Stimulated activated CD4-positive, alpha-beta T cell treated with anti-CD3 and anti-CD28 coated beads, Interleukin-15, amount 100 ng/mL, for 24 hours (primary cell): Measurements from ENCODE around the gene PIBF1.
"Not testable (repeated sequence)": the region's sequence is repeated elsewhere in the genome, so short reads cannot be mapped to it uniquely, and the experiment has no call there.

Source experiments
- DNase-seq: peaks from one replicate; pipeline ENCODE4 v3.0.0-alpha.2; 2020

The PIBF1 gene

DNA sequence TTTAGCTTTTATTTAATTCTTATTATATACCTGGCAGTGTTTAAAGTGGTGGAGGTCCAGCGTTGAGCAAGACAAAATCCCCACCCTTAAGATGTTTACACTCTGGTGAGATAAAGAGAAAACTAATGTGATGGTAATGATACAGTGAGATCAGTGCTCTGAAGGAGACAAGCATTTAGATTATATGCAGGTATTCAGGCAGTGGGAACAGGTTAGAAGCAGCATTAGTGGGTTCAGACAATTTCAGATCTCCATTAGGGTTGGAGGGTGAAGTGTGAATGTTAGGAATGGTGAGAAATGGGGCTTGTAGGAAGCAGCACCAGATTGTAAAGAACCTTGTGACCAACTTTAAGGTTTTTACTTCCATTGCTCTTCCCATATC, 39.0 kb downstream of the PIBF1 start:
- no peak for DNase-seq

DNA sequence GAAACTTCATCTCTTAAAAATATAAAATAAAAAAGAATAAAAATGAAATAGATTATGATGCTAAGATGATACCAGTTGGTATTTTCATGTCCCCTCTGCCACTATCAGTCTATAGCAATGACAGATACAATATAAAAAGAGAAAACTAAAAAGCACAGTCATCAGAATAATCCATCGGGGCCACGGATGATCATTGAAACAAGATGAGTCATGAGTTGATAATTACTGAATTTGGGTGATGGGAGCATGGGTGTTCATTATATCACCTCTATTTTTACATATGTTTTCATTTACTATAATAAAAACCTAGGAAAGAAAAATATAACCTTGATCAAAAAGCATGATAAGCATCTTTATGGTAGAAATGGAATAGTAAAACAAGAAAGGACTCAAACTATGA, 41.1 kb downstream of the PIBF1 start:
- no peak for DNase-seq

DNA sequence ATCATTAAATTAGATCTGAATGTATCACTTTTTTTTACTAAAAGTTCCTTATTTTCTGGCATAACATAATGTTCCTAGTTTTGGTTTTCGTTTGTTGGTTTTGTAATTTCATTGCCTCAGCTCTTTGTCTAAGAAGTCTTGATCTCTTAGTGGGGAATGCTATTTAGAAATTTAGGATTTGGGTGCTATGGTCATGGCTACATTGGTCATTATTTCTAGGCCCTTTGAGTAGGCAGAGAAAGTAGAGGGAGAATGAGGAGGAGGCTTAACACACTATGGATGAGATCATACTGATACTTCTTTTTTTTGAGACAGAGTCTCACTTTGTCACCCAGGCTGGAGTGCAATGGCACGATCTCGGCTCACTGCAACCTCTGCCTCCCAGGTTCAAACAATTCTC, 41.8 kb downstream of the PIBF1 start:
- DNase-seq: no peak

DNA sequence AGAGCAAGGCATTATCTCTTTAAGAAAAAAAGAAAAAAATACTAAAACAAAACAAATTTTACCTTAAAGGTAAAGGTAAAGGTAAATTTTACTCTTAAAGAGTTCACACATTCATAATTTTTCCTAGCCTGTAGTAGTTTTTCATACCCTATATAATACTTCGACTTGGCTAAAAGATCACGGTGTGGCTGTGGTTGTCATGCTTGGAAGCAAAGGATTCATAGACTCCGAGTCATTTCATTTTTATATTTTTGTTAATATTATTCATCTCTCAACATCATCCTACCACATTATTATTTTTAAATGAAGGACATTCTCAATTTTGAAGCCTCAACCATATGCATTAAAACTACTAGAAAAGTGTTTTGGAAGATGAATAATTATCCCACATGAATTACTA, 52.7 kb downstream of the PIBF1 start:
- DNase-seq: no peak

DNA sequence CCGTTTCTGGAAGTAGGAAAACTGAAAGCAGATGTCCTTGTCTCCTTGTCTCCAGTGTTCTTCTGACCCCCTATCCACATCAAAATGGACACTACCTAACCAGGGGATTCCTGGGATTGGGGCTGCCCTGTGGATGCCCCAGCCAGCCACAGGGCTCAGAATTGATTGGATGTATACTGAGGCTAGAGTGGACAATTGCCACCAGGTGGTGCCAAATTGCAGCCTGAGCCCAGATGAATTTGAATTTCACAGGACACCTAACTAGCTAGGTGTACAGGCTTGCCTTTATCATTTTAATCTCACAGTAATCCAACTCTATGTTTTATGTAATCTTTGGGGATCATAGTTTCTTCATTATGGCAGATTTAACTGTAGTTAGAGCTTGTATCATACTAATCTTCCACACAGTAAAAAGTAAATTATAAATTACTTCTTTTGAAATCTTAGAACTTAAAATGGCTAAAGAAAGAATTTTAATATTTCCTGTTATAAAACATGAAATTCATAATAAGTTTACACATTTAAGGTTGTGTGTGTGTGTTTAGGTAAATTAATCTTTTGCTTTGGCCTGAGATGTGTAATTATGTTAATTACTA, 58.0 kb downstream of the PIBF1 start:
- DNase-seq: peak; percentile 48

DNA sequence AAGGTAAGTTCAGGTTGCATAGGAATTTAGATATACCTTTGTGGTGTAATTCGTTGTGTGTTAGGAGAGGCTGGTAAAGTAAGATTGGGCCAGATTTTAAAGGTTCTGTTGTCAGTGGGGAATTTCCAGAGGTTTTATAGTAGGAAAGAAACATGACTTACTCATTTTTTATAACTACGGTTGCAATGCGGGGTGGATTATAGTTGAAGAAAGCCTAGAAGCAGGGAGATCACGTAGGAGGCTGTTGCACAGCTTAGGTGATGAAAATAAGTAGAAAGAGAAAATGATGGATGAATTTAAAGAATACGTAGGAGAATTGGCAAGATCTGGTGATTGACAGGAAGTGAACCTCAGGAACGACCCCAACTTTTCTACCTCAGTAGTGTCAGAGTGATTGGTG, 61.1 kb downstream of the PIBF1 start:
- DNase-seq: no peak

DNA sequence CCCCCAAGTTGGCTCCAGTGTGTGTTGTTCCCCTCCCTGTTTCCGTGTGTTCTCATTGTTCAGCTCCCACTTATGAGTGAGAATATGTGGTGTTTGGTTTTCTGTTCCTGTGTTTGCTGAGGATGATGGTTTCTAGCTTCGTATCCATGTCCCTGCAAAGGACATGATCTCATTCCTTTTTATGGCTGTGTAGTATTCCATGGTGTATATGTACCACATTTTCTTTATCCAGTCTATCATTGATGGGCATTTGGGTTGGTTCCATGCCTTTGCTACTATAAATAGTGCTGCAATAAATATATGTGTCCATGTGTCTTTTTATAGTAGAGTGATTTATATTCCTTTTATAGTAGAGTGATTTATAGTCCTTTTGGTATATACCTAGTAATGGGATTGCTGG, 63.2 kb downstream of the PIBF1 start:
- not testable (repeated sequence) for DNase-seq

DNA sequence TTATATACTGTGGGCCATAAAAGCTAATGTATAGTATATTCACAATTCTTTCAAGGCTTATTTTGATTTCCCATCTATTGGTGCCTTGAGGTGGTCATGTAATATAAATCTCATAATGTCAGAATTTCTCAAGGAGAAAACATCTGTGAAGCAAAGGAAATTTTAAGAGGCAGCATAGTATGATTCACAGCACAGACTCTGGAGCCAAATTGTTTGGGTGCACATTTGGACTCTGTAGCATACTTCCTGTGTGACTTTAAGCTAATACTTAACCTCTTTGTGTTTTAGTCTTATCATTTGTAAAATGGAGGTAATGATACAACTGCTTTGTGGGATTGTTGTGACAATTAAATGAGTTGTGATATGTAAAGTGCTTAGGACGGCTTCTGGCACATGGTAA, 67.6 kb downstream of the PIBF1 start:
- DNase-seq: no peak

DNA sequence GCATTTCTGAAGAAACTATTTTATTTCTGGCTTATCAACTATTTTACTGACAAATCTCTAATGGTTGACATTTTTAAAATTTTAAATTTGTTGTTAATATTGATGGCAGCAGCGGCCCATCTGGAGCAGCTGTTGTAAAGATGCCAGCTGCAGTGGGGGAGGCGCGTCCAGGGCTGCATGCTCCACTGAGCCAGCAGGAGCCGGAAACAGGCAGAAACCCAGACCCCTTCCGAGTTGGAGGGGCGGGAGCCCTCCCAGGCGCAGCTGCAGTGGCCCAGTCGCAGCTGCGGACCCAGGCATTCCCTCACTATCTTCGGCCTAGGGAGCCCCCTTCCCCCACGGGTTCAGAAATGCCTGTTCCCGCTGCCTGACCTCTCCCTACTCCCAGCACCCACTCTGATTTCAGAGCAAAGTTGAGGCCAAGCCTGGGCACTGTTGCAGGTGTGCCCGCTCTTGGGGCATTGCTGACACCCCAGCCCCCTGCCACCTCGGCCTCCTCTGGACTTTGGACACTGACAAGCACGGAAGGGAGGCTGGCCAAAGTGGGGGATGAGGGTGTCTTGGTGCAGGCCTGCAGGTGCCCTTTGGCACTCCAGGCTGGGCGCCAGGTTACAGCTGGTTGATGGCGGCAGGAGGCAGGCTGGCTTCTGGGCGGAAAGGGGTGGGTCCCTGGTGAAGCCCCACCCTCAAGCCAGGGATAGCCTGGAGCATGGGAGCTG, 69.2 kb downstream of the PIBF1 start:
- DNase-seq: no peak

DNA sequence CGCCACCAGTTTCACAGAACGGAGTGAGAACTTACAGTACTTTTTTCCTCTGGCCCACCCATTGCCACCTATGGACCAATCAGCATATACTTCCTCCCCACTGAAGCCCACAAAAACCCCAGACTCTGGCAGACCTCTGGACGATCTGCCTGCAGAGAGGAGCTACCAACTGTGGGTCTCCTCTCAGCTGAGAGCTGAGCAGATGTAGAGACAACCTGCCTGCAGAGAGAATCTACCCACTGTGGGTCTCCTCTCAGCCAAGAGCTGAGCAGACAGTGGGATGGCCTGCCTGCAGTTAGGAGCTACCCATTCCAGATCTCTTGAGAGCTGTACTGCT, 69.7 kb downstream of the PIBF1 start:
- DNase-seq: no peak

DNA sequence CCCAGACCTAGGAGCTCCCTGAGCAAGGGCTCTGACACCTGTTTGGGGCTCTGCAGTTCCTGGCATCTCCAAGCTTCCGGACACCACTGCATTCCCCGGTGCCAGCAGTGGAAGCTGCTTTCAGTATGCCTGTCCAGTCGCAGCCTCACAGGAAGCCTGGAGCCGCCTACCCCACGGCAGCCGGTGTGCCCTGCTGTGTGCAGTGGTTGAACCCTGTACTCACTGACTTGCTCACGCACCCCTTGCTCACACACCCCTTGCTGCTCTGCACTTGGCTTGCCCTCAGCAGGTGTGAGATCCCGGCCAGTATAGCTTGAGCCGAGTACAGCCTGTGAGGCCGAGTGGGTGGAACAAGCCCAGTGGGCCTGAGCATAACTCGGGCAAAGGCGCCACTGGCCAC, 70.3 kb downstream of the PIBF1 start:
- no peak for DNase-seq

DNA sequence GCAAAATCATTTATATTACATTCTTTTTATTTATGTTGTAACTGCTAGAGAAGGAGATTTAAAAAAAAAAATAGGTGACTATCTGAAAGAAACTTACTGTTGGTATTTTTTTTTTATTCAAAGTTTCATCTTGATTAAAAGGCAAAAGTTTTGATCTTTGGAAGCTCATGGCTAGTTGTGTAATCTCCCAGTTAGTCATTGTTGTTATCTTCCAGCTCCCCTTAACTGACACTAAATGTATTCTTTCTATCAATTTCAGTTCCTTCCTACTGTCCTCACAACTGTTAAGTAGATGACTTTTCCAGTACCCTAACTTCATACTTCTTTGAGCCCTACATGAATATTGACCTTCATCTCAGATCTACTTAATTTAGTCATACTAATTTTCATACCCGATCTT, 71.1 kb downstream of the PIBF1 start:
- no peak for DNase-seq

DNA sequence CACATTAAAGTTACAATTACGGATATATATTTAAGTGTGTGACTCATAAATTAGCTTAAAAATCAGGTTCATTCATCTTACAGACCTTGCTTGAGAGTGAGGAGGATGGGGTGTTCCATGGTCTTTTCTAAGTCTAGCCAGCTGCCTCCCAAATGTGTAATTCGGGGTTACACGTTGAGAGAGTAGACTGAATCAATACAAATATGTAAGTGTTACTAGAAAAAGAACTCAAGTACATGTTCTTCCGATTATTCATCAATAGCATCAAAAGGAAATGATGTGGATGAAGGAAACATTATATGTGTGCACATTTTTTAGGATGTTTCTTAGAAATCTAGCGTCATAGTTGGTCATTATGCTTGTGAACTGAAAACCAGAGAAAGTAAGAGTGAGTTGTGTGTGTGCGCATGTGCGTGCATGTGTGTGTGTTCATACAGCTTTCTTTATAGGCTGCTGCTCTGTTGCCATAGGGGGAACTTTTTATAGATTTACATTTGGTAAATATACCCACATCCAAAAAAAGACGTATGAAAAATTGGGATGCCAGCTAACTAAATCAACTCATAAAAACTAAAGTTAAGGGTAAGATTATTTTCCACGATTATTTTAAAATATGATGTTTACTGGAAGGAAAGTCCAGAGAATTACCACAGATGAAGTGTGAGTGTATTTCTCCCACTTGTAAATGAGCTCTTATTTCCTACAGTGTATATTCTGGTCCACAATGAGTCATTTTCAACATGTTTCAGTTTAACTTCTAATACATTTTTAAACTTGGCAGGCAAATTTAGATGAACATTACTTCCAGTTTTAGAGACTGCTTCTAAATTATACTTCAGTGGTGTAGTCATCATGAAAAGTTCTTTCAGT, 82.4 kb downstream of the PIBF1 start:
- DNase-seq: peak; percentile 33

DNA sequence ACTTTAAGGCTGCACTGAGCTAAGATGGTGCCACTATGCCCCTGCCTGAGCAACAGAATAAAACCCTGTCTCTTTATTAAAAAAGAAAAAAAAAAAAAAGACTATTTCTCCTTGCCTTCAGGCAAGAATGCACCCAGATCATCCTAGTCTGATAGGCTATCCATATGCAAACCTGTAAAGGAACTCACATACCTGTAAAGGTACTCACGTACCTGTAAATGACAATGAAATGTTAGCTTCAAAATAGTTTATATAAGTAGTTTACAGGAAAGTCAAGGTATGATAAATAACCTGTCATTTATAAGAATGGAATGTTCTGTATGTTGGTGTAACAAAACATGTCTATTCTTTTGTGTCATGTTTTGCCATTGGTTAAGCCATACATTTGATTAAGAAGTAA, 86.3 kb downstream of the PIBF1 start:
- no peak for DNase-seq

DNA sequence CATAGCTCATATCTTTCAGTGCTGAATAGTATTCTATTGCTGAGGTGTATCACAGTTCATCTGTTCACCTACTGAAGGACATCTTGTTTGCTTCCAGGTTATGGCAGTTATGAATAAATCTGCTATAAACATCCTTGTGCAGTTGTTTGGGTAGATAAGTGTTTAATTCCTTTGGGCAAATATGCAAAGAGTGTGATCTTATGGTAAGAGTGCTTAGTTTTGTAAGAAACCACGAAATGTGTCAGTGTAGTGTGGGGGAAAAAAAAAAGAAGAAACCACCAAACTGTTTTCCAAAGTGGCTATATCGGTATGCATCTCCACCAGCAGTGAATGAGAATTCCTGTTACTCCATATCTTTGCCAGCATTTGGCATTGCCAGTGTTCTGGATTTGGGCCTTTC, 93.3 kb downstream of the PIBF1 start:
- no peak for DNase-seq

DNA sequence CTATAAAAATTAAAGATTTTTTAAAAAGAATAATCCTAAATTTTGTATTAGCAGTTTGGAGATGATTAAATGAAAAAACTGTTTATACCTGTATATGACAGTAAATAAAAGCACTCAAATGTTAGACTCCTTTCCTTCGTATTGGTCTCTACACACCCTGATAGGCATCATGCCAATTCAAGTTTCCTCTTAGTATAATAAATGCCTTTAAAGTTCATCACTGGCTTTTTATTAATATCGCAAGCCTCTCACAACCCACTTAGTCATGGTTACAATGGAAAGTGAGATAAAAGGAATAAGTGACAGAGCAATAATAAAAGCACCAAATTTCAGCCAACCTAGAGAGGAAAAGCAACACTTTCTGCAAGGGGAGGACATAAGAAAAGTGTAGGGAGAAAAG, 102.2 kb downstream of the PIBF1 start:
- DNase-seq: no peak

DNA sequence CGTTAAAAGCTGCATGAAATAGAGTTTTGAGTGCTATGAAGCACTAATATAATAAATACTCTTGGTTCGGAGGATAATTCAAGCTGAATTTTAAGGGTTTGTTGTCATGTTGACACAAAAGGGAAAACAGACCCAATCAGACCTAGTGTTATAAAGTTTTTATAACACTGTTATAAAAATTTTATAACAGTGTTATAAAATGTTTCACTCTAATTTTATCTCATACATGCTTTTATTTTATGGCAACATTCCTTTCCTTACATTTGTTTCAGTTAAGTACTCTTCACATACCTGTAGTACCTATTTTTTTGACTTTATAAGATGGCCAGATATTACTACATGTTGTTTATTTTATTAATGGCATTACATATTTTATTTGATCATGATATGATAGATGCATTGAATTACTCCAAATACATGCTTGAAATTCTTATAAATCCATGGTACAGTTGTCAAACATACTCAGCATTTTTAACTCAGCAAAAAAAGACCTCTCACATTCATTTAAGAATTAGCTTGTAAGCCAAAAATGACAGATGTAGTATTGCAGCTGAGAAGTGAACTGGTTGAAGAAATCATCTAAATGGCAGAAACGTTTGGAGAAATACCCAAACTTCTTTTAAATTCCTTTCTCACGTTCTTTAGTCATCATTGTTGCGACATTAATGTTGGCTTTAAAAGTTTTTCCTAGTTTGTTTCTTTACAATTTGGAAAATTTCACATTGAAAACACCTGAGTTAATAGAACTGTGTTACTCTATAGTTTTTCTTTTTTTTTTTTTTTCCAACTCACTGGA, 104.5 kb downstream of the PIBF1 start:
- no peak for DNase-seq

DNA sequence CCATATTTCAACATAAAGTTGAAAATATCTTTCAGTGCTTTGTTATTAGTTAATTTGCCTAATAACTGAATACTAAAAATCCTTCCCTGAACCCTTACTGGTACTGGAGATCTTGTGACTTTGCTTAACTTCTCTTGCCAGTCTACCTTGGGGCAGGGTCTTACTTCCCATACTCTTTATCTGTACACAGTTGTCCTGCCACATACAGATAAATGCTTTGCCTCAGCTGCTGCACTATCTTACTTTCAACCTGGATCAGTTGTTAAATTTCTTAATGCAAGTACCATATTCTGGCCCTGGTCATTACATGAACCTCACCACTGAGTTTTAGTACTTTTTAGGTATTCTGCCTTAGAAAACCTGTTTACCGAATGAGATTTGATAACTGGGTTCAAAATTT, 107.6 kb downstream of the PIBF1 start:
- no peak for DNase-seq

DNA sequence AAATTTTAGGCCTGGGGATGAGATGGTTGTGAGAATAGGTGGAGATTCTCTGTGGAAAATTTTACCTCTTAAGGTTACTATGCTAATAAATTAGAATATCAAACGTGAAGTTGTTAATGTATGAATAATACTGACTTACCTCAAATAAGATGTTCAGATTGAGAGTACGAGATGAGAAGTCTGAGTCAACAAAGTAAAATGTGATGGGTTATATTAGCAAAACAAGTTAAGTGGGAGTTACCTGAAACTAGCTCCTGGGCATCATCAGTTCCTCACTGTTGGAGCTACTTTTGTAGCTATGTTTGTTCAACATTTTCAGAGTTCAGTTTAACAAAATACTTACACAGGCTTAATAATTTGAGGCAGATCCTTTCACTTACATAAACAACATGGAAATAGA, 108.6 kb downstream of the PIBF1 start:
- no peak for DNase-seq

DNA sequence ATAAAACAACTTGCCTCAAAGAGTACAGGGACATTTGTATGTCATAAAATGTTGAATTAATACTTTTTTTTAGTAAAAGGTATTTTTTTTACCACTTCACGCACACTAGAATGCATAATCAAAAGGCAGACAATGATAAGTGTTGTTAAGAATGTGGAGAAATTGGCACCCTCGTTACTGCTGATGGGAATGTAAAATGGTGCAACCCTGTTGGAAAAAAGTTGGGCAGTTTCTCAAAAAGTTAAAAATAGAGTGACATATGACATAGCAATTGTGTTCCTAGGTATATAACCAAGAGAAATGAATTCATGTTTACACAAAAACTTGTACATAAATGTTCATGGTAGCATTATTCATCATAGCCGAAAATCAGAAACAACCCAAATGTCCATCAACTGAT, 109.5 kb downstream of the PIBF1 start:
- no peak for DNase-seq

DNA sequence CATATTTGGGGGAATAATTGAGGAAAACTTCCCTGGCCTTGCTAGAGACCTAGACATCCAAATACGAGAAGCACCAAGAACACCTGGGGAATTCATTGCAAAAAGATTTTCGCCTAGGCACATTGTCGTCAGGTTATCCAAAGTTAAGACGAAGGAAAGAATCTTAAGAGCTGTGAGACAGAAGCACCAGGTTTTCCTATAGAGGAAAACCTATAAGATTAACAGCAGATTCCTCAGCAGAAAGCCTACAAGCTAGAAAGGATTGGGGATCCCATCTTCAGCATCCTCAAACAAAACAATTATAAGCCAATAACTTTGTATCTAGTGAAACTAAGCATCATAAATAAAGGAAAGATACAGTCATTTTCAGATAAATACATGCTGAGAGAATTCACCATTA, 114.9 kb downstream of the PIBF1 start:
- no peak for DNase-seq

DNA sequence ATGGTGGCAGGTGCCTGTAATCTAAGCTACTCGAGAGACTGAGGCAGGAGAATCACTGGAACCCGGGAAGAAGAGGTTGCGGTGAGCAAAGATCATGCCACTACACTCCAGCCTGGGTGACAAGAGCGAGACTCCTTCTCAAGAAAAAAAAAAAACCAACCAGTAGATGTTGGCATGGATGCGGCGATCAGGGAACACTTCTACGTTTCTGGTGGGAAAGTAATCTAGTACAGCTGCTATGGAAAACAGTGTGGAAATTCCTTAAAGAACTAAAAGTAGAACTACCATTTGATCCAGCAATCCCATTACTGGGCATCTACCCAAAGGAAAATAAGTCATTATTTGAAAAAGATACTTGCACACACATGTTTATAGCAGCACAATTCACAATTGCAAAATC, 119.6 kb downstream of the PIBF1 start:
- DNase-seq: not testable (repeated sequence)

DNA sequence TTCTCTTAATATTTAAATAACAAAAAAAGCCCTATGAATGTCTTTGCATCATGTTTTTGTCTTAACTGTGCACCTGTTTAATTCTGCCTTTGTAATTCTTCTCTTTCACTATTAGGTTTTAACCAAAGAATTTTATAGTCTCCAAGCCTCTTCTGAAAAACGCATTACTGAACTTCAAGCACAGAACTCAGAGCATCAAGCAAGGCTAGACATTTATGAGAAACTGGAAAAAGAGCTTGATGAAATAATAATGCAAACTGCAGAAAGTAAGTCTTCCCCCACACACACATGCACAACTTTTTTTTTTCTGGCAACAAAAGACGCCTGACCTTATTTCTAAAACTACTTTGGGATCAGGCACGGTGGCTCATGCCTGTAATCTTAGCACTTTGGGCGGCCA, 126.5 kb downstream of the PIBF1 start:
- DNase-seq: no peak

DNA sequence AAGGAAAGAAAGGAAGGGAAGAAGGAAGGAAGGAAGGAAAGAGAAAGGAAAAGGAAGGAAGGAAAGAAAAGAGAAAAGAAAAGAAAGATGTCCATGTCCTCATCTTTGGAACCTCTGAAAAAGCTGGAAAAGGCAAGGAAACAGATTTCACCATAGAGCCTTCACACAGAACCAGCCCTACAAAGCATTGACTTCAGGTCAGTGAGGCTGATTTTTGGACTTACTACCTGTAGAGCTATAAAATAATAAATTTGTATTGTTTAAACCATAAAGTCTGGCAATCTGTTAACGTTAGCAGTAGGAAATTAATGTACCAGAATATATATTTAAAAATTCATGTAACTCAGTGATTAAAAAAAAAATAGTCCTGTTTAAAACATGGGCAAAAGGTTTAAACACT, 130.0 kb downstream of the PIBF1 start:
- DNase-seq: no peak
